Activated CD8-positive, alpha-beta T cell treated with anti-CD3 and anti-CD28 coated beads, Interleukin-2, amount 10 ng/mL, durations not matched to agents 7 days and 5 days (primary cell): ENCODE measurements around the gene ARHGAP24. TPM values are rescaled to one million over a fixed set of nuclear protein-coding genes. Genes with fewer than 3 reads are reported as not detected.

Experiments
- ATAC-seq: fragments of 150-1000 bp; cut with Tn5 transposase; one replicate; pipeline ENCODE4 v1.10.0; 2021; ENCODE audit warnings: moderate library complexity
- CTCF ChIA-PET: fragments of 350-600 bp; sonication (Branson Sonifier 250); formaldehyde crosslinking; loops from one replicate; lab custom pipeline; 2021; ENCODE audit warnings: antibody characterized with exemption; lab: Charles Lee
- POLR2A ChIA-PET: fragments of 350-600 bp; sonication (Branson Sonifier 250); formaldehyde crosslinking; loops from one replicate; lab custom pipeline; 2021; ENCODE audit warnings: antibody characterized with exemption; lab: Charles Lee
- DNase-seq: peaks from one replicate; pipeline ENCODE4 v3.0.0-alpha.2; 2020
- H3K27ac Mint-ChIP-seq: one replicate; pipeline ENCODE4 v1.8.0; 2021; ENCODE audit warnings: mild to moderate bottlenecking, mixed read lengths
- H3K27me3 Mint-ChIP-seq: one replicate; pipeline ENCODE4 v1.8.0; 2021; ENCODE audit warnings: low read depth, mixed read lengths
- H3K36me3 Mint-ChIP-seq: one replicate; pipeline ENCODE4 v1.8.0; 2021; ENCODE audit warnings: low read depth, mixed read lengths
- H3K4me1 Mint-ChIP-seq: one replicate; pipeline ENCODE4 v1.8.0; 2021; ENCODE audit warnings: low read depth, mixed read lengths
- H3K4me3 Mint-ChIP-seq: one replicate; pipeline ENCODE4 v1.8.0; 2021; ENCODE audit warnings: mild to moderate bottlenecking, mixed read lengths
- H3K9me3 Mint-ChIP-seq: one replicate; pipeline ENCODE4 v1.8.0; 2022; ENCODE audit warnings: mixed read lengths; ENCODE audit not compliant: insufficient read depth
- total RNA-seq, 2 experiments: library from RNA; stranded (reverse); gene quantifications; one replicate each; pipeline ENCODE4 v1.2.3, GENCODE V29; 2021

The ARHGAP24 gene
- total RNA-seq, 2 experiments from 2014 or later: not detected

DNA sequence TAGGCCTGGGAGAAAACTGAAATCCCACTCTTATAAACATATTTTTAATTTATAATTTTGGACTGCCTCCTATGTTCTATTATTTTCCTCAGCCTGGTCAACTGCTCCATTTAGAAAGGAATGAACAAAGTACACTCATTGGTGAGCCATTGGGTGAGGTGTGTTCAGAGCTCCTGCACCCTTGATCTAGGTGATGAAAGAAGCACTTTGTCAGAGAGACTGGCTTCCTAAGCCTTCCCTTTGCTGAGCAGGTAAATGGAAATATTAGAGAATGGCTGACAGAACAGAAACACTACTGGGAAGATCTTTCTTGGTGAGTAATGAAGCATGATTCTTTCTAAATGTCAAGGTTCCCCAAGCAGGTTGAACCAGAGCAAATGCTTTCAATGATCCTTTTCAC lies 19.0 kb upstream of the ARHGAP24 start:
- ChIA-PET POLR2A (no interaction called here), CTCF (no interaction called here)
- H3K4me1 Mint-ChIP-seq: no peaks in the 10 kb centered on the region
- no peaks in the 10 kb centered on the region for H3K36me3 Mint-ChIP-seq
- DNase-seq (no peak), ATAC-seq (no peak)
- no peaks in the 10 kb centered on the region for H3K9me3 Mint-ChIP-seq
- H3K27ac Mint-ChIP-seq: no peak overlapping the region
- H3K4me3 Mint-ChIP-seq: no peak overlapping the region
- no peaks in the 10 kb centered on the region for H3K27me3 Mint-ChIP-seq

DNA sequence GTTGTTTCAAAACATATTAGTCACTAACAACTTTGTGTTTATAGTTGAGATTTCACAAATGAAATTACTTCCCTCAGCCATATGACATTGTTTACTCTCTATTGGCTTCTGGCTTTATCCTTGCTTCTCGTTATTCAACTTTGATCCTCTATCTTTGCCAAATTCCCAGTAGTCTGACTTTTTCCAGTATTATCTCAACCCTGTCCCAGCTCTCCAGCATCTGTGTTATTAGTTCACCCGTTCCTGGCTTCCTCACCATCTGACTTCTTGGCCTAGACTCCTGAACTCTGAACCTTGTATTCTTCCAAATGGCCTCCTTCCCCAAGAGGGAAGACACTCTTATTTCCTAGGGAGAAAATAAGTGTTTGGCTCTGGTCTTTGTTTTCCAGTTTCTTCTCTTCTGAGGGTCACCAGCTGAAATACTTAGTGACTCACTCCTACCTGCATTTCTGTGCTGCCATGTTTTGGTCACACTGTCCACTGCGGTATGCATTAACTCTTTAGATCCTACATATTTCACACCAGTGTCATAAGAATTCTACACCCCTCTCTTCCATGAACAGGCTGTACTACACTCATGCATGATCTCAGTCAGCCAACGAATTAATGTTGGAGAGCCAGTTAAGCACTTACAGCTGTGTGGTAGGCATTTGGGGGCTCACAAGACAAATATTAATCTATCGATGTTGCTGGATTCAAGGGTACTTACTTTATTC lies 17.0 kb upstream of the ARHGAP24 start:
- Mint-ChIP-seq H3K27ac (no peak overlapping the region), H3K4me3 (no peak overlapping the region), H3K27me3 (no peaks in the 10 kb centered on the region), H3K36me3 (no peaks in the 10 kb centered on the region), H3K4me1 (no peaks in the 10 kb centered on the region), H3K9me3 (no peaks in the 10 kb centered on the region)
- ChIA-PET CTCF (no interaction called here), POLR2A (no interaction called here)
- DNase-seq: no peak
- no peak for ATAC-seq

DNA sequence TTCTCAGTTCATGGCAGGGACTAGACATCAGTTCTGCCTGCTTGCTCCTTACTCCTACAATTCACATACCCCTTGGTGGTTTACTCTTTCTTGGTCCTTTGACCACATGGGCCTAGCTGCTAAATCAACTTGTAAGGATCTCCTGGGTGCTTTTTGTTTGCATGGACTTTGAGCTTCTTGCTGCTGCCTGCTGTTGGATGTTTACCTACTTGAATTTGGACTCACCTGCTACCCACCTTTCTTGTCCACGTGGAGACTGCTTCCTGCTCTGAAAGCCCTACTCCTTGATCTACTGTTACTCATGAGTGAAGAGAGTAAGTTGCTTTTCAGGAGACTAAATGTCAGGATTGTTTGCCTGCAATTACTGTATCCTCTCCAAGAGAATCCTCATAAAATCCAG lies 15.2 kb upstream of the ARHGAP24 start:
- no peak for DNase-seq
- no peaks in the 10 kb centered on the region for H3K36me3 Mint-ChIP-seq
- no peaks in the 10 kb centered on the region for H3K9me3 Mint-ChIP-seq
- no peaks in the 10 kb centered on the region for H3K27me3 Mint-ChIP-seq
- H3K27ac Mint-ChIP-seq: no peak overlapping the region
- H3K4me1 Mint-ChIP-seq: no peaks in the 10 kb centered on the region
- ATAC-seq: no peak
- ChIA-PET CTCF (no interaction called here), POLR2A (no interaction called here)
- H3K4me3 Mint-ChIP-seq: no peak overlapping the region

DNA sequence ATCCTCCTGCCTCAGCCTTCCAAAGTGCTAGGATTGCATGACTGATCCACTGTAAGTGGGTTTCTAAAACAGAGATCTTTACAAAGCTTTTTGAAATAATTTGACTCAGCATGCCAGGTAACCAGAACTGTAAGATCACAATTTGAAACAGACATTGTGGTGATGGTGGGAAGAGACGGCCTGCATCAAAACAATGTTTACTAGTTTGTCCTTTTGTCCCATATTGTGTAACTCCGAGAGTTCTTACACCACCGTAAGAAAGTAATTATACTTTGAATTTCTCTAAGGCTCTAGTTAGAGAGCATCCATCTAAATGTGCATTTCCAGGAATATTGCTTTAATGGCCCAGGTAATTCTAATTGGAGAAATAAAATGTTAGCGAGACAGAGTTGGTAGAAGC lies 594 bp upstream of the ARHGAP24 start:
- H3K9me3 Mint-ChIP-seq: no peaks in the 10 kb centered on the region
- DNase-seq (no peak), ATAC-seq (no peak)
- POLR2A ChIA-PET: no interaction called here
- peaks cover 8% of the 10 kb centered on the region for H3K4me1 Mint-ChIP-seq
- no peak overlapping the region for H3K27ac Mint-ChIP-seq
- CTCF ChIA-PET: no interaction called here
- H3K27me3 Mint-ChIP-seq: peaks cover 32% of the 10 kb centered on the region
- H3K36me3 Mint-ChIP-seq: no peaks in the 10 kb centered on the region
- no peak overlapping the region for H3K4me3 Mint-ChIP-seq

DNA sequence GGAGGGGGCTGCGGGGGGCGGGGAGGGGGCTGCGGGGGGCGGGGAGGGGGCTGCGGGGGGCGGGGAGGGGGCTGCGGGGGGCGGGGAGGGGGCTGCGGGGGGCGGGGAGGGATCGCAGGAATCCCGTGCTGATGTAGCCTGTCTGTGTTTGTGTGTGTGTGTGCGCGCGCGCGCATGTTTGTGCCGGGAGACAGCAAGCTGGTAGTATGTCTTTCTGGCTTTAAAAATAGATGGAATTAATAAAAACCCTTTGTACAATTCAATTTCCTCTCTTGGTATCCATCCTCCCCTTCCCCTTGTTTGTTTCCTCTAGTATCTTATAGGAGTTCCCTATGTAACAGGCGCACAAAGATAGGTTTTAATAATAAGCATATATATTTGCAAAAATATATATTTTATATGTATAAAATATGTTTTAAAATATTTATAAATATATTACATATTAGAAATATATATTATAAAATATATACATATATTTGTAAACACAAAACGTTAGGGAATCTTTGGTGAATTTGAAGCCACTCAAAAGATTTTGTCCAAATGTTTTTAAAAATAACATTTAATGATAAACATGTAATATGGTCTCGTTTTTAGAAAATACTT lies 782 bp downstream of the ARHGAP24 start:
- Mint-ChIP-seq H3K4me1 (peaks cover 8% of the 10 kb centered on the region), H3K9me3 (no peaks in the 10 kb centered on the region), H3K27ac (no peak overlapping the region), H3K27me3 (peaks cover 32% of the 10 kb centered on the region), H3K36me3 (no peaks in the 10 kb centered on the region), H3K4me3 (no peak overlapping the region)
- POLR2A ChIA-PET: no interaction called here
- CTCF ChIA-PET: no interaction called here
- DNase-seq (no peak), ATAC-seq (no peak)

DNA sequence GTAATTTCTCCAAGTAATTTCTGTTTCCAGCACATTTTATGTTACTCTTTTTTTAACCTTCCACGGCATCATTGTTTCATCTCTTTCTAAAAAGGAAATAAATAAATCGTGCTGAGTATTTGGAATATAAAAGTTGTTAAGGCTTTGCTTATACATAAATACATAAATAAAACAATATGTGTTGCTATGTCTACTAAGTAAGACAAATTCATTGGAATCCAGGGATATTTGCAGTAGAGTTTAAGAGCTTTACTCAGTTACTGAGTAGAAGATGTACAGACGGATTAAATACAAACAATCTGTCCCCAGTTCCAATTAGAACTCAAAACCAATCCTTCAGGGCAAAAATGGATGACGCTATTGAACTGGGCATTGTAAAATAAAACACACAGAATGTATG lies 1.4 kb downstream of the ARHGAP24 start:
- no peak for ATAC-seq
- no peak overlapping the region for H3K4me3 Mint-ChIP-seq
- CTCF ChIA-PET: no interaction called here
- peaks cover 8% of the 10 kb centered on the region for H3K4me1 Mint-ChIP-seq
- no peak for DNase-seq
- POLR2A ChIA-PET: no interaction called here
- no peak overlapping the region for H3K27ac Mint-ChIP-seq
- H3K27me3 Mint-ChIP-seq: peaks cover 32% of the 10 kb centered on the region
- H3K36me3 Mint-ChIP-seq: no peaks in the 10 kb centered on the region
- H3K9me3 Mint-ChIP-seq: no peaks in the 10 kb centered on the region

DNA sequence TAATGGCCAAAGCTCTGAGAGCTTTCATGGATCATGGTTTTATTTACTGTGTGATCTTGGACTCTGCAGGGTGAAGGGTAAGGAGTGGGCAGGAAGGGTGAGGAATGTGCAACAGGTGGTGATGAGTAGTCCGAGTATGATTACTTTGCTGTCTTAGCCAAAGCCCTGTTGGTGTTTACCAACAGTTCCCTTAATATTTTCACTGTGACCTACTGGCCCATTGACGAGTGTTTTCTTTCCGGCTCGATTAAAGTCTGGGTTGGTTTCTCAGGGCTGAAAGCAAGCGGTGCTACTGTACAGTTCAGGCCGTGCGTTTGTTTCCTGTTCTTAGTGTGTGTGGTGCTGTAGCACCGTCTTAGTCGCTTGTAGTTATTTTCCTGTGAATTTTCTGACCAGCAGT lies 2.6 kb downstream of the ARHGAP24 start:
- POLR2A ChIA-PET: no interaction called here
- Mint-ChIP-seq H3K9me3 (no peaks in the 10 kb centered on the region), H3K4me1 (peaks cover 8% of the 10 kb centered on the region), H3K27me3 (peaks cover 36% of the 10 kb centered on the region), H3K36me3 (no peaks in the 10 kb centered on the region), H3K4me3 (no peak overlapping the region), H3K27ac (no peak overlapping the region)
- CTCF ChIA-PET: no interaction called here
- DNase-seq: no peak
- ATAC-seq: no peak

DNA sequence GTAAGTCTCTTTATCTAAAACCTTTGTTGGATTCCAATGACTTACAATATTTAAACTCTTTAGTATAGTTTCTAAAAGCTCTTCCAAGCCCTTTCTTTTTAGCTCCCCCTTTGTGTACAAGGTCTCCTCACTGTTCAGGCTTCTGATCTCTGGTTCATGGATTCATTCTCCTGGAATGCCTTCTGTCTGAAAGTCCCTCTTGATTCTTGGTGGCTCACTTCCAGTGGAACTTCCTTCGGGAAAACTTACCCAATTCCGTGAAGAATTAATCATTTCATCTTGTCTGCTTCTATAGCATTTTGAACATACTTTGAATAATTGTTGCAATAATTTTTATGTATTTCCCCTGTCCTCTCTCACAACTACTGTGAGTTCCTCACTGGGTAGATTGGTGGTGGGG lies 3.6 kb downstream of the ARHGAP24 start:
- Mint-ChIP-seq H3K36me3 (no peaks in the 10 kb centered on the region), H3K9me3 (no peaks in the 10 kb centered on the region), H3K27me3 (peaks cover 35% of the 10 kb centered on the region), H3K4me1 (peaks cover 8% of the 10 kb centered on the region), H3K4me3 (no peak overlapping the region), H3K27ac (no peak overlapping the region)
- DNase-seq (no peak), ATAC-seq (no peak)
- CTCF ChIA-PET: no interaction called here
- POLR2A ChIA-PET: no interaction called here

DNA sequence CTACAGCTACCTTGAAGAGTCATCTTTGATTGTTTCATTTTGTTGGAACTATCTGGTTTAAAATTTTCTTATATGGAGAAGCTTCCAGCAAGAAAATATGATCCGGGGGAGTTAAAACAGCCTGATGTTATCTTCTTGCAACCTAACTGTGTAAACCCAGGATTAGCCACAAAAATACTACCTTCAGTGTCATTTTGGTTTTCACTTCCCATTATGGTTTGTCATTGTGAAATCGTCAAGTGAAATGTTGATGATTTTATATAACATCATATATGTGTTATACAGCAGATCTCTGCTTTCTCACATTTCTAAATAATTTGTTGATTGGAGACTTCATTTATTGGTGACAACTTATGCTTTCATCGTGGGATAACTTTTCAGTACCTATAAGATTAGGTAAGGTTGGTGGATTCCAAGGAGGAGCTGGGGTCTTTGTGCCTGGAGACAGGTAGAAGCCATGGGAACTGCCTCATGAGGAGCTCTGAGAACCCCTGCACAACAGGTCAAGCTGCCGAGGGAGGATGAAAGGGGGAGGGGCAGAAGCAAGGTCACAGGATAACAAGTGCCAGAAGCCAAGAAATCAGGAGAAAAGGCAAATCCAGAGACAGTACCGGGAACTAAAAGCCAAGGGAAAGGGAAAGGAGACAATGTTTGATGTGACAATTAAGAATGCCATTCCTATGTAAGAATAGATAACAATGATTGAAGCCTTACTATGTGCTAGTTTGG lies 7.2 kb downstream of the ARHGAP24 start:
- H3K9me3 Mint-ChIP-seq: no peaks in the 10 kb centered on the region
- ChIA-PET CTCF (no interaction called here), POLR2A (no interaction called here)
- no peaks in the 10 kb centered on the region for H3K4me1 Mint-ChIP-seq
- ATAC-seq (no peak), DNase-seq (no peak)
- H3K27ac Mint-ChIP-seq: no peak overlapping the region
- no peaks in the 10 kb centered on the region for H3K36me3 Mint-ChIP-seq
- peaks cover 16% of the 10 kb centered on the region for H3K27me3 Mint-ChIP-seq
- H3K4me3 Mint-ChIP-seq: no peak overlapping the region

DNA sequence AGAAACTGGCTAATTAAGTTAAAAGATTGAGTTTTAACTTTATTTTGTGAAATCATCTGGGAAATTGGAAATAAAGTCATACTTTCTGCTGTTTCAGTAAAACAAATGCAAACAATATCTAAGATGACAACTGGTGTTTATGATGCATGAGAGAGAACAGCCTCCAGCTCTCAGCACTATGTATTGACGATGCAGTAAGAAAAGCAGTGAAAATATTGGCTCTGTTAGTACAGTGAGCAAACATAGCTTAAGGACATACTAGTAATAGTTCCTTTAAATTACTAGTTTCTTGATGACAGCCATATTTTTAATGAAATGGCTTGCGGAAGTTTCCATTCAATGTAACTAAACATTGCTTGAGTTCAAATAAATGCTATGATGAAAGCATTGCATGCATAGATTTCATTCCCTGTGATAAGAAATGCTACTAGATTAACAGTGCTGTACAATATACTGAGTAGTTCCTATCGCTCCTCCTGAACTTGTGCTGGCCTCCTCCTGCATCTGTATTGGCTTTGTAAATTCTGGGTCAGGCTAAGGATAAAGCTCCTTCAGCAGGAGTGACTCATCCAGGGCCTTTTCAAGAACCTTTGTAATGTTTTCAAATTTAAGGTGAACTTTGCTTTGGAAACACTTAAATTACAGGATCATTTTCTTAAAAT lies 11.6 kb downstream of the ARHGAP24 start:
- Mint-ChIP-seq H3K36me3 (no peaks in the 10 kb centered on the region), H3K9me3 (no peaks in the 10 kb centered on the region), H3K27ac (no peak overlapping the region), H3K27me3 (peaks cover 3% of the 10 kb centered on the region), H3K4me1 (no peaks in the 10 kb centered on the region), H3K4me3 (no peak overlapping the region)
- POLR2A ChIA-PET: no interaction called here
- no peak for ATAC-seq
- CTCF ChIA-PET: no interaction called here
- DNase-seq: no peak

DNA sequence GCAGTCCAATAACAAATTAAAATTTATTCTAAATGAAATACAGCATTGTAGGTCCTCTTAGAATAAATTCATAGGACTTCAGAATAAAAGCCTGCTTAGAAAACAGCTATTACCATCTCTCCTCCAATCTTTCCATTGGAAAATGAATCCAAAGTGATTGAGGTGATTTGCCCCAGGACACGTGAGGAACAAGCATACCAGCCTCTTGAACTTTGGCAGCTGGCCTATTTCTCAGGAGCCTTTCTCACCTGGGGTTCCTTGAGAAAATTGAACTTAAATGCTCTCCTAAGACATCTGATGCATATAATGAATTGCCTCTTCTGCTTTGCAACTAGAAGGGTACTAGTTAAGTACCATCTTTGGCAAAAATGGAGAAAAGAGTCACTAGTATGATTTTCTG lies 13.5 kb downstream of the ARHGAP24 start:
- DNase-seq (no peak), ATAC-seq (no peak)
- Mint-ChIP-seq H3K4me3 (no peak overlapping the region), H3K4me1 (no peaks in the 10 kb centered on the region), H3K36me3 (no peaks in the 10 kb centered on the region), H3K27ac (no peak overlapping the region), H3K27me3 (no peaks in the 10 kb centered on the region), H3K9me3 (no peaks in the 10 kb centered on the region)
- ChIA-PET POLR2A (no interaction called here), CTCF (no interaction called here)
